GM21526 (cell line): ENCODE measurements around the gene METTL14.
A peak's percentile ranks its signal among the peaks of the same experiment; 100 is the strongest.
"Not testable (repeated sequence)": the region's sequence is repeated elsewhere in the genome, so short reads cannot be mapped to it uniquely, and the experiment has no call there.

Experiments
- ATAC-seq: cut with Tn5 transposase; IDR thresholded peaks from one replicate; pipeline ENCODE4 v1.9.1; 2021; ENCODE audit warnings: moderate library complexity; ENCODE audit not compliant: unreplicated experiment, low FRiP score

The METTL14 gene

DNA sequence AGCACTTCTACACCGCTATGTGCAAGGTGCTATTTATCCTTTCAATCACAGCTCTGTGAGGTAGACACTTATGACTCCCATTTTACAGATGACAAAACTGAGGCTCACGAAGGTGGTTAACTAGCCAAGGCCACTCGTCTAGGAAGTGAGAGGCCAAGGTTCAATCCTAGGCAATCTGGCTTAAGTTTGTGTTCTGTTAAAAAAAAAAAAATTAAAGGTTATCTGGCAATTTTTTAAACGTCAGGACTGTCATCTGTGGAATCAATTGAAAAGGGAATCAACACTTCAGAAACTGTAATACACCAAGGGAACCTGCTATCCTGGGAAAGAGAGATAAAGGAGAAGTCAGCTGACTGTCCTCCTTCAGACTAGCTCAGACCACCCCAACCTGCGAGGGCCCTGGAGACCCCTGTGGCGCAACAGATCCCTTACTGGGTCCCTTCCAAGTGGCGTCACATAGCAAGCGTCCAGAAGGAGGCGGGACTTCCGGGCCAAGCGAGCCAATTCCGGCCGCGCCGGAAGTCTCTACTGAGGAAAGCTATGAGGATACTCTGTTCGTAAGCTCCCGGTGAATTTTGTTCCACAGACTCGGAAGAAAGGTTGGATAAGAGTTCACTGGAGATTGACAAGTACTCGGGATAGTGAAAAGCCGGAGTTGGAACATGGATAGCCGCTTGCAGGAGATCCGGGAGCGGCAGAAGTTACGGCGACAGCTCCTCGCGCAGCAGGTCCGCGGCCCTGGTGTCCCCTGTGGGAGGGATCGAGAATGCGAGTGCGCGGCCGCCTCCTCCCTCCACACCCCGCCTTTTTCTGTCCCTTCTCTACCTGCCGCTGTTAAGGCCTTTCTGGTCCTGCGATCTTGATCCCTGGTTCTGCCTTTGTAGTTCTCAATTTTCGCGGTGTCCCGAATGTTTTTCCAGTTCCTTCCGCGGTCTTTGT is at the start of gene METTL14:
TSS of gene METTL14 (plus strand) at position 520 of the 939 bp plus-strand sequence. CDS start at position 663, 143 bp downstream.
- ATAC-seq: peak; percentile 99

DNA sequence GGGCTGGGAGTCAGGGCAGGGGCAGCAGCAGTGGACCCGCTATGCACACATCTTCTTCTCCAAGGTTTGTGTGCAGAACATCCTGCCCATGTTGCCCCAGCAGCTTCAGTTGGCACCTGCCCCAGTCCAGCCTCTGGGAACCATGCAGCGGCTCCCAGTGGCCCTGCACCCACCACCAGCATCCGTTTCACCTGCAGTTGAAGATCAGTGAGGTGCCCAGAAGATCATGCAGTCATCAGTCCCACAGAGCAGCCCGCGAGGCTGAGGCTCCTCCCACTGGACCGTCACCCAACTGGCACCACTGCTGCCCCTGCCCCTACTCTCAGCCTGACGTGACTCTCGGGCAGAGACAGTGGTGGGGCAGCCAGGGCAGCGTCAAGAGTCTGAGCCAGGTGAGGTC is 49.1 kb upstream of the METTL14 start:
- not testable (repeated sequence) for ATAC-seq

DNA sequence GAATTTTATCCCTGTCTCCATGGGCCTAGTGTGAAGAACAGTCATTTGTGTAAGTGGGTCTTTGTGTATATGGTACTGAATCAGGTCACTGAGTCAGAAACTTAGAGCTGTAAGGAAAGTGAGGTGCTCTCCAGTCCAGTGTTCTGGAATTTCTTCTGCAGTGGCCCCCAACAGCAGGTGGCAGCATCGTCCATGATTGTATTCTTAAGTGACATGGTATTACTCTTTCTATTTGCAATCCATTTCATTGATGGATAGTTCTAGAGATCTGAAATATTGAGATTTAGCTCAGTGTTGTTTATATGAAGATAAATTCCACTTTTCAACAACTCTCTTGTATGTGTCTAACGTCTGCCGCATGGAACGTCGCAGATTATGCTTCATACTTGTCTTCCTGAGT is 20.5 kb upstream of the METTL14 start:
- ATAC-seq: not testable (repeated sequence)

DNA sequence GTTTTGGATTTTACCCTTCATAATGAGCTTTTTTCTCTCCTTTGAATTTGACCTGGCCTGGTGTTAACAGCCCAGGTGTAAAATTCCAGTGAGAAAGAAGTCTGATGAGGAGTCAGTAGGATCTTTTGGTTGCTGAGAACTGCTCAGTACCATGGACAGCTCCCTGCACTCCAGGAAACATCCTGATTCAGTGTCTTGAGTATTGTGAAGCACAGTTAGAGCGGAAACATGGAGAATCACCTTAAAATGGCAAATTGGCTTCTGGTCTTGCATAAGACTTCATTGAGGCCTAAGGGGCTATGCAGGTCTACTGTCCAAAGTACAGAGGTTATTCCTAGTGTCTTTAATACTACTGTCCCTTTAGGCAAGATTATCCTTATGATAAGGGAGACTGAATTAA is 16.0 kb upstream of the METTL14 start:
- not testable (repeated sequence) for ATAC-seq

DNA sequence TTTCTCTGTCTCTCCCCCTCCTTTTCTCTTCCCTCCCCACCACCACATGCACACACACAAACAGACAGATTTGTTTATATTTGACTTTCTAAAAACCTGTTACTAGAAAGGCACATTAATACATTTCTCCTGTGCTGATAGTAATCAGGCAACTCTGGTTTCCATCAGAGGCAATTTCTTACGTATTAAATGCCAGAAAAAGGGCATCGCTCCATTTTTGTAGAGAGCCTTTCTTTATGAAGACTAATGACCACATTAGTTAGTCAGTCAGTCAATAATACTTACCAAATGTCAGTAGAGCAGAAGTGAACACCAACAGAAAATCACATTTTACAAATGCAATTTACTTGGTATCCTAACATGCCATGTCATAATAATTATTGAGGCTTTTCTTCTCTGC is 14.2 kb upstream of the METTL14 start:
- ATAC-seq: not testable (repeated sequence)

DNA sequence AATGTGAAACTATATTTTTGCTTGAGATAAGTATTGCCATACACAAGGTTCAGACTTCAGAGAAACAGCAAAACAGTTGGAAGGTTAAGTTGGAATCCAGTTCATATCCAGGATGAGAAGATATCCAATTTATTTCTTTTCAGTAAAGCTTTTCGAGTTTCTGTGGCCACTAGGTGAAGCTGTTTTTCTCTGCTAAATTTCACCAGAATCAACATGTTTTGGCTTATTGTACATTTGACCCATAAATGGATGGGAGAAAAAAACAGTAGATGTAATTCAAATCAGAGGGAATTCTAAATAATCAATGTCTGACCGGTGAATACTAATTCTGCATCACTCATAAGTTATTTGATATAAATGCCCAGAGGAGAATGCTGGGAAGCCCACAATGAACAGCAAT is 9.1 kb upstream of the METTL14 start:
- ATAC-seq: no peak

DNA sequence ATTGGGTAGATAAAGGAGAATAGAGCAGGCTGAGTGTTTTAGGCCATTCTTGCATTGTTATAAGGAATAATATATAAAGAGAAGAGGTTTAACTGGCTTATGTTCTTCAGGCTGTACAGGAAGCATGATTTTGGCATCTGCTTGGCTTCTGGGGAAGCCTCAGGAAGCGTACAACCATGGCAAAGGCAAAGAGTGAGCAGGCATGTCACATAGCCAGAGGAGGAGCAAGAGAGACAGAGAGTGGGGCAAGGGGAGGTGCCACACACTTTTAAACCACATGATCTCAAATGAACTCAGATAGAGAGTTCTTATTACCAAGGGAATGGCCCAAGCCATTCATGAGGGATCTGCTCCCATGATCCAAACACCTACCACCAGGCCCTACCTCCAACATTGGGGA is 4.4 kb upstream of the METTL14 start:
- ATAC-seq: no peak

DNA sequence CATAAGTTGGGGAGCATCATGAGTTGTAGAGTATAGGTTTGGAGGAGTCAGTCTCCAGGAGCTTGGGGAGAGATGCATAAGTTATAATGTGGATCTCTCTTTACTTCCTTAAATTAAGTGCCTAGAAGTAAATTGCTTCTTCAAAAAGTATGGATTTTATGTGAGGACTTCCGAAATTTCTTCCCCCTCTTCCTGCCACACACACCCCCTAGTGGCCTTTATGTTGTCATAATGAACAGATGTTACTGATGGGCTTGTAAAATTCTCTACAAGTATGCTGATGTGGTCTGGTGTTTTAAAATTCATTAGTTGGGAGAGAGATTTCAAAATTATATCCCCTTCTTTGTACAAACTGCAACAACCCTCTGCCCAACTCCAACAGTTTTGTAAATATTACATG is 2.3 kb upstream of the METTL14 start:
- ATAC-seq: no peak

DNA sequence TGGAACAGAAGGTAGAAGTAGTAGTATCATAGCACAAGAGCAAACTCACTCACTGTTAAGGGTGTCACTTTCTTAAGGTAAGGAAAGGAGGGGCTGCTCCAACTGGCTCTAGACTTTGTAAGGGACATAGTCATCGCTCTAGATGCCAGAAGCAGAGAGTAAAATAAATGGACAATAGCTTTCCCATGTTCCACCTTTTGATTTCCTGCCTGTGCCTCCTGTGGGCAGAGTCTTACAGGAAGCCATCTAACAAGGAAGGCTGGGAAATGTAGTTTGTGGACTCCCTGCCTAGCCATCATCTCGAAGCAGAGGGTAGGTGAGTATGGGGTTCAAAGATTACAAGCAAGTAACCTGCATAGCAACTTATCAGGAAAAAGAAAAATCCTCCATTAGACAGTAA is 1.7 kb upstream of the METTL14 start:
- ATAC-seq: no peak

DNA sequence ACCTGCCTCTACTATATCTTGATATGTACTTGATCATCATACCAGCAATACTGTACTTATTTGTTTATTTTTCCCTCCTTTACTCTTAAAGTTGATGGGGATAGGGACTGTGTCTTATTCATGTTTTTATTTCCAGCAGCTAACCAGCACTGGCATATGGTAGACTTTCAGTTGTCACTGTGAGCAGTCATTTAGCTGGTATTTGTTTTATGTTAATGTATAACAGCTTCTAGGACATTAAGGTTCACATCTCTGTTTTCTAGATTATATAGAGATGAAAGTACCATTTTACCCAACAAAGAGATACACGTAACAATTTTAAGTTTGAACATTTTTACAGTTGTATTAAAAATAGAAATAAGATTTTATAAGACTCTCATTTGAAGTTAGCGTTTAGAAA is 17.9 kb downstream of the METTL14 start:
- no peak for ATAC-seq

DNA sequence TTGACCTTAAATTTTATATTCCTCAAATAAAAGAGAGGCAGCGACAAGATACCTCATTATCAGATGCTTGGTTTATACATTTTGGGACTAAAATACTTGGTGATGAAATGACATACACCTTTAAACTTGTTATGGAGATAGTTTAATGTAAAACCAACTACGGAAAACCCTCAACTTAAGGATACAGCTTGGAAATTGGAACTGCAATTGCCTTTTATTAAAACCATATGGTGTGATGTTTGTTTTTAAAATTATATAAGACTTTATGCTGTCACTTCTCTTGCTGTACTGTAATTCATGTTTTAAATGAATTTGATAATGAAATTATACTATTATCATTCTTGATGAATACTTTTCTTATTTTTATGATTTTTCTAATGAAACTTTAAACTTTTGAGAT is 25.9 kb downstream of the METTL14 start:
- no peak for ATAC-seq

DNA sequence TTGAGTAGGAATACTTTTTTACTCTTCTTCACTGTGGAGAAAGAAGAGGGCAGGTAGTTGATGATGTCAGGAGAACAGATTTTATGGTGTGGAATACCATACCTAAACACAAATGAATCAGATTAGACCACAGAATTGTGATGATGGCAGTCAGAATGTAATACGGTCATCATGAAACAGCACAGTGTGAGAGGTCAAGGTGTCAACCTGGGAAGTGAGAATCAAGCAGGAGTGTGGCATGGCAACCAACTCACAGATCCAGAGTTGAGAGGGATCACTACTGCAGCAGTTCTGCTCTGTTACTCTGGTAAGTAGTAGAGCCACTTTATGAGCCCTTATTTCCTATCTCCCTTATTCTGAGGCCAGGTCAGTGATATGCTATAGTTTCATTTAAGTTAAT is 27.7 kb downstream of the METTL14 start:
- no peak for ATAC-seq

DNA sequence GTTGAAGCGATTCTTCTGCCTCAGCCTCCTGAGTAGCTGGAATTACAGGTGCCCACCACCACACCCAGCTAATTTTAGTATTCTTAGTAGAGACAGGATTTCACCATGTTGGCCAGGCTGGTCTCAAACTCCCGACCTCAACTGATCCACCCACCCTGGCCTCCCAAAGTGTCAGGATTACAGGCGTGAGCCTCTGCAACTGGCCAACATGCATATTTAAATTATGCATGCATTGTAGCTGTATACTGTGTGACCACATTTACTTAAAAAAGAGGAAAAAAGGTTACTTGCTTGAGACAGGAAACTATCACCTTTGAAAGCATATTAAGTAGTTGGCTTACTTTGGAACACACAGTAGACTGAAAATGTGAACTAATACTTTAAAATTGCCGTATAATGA is 29.5 kb downstream of the METTL14 start:
- ATAC-seq: no peak

DNA sequence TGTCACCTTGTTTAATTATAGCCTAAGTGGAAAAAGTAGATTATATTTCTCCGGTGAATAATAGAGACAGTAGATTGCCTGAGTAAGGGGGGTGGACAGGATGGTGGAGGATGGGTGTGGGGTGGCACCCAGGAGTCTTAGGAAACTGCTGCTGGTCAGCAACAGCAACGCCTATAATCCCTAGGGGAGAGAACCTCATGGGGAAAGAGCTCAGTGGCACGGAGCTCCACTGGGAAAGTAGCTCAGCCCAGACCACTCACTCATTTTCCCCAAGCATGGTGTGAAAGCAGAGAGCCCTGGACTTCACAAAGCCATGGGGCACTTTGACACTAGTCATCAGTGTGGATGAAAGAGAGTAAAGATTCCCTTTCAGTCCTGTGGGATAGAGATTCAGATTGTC is 31.1 kb downstream of the METTL14 start:
- ATAC-seq: no peak

DNA sequence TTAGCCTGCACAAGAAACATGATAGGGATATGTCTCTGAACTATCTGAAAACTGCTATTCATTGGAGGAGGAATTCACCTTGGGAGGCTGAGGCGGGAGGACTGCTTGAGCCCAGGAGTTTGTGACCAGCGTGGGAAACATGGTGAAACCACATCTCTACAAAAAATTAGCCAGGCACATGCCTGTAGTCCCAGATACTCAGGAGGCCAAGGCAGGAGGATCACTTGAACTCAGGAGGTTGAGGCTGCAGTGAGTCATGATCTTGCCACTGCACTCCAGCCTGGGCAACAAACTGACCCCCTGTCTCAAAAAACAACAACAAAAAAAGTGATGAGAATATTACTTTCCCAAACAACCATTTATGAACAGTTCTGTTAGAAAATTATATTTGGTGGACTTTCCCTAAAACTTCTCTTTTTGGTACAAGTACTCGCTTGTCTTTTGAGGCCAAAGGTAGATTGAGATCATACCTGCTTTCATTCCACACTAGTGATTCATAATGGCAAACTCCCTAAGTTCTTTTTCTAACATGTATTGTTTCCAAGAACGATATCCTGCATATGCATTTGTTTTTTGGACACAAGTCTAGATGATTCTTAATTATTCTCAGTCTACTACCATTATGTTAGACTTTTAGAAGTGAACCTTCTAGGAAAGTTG is 33.4 kb downstream of the METTL14 start:
- no peak for ATAC-seq

DNA sequence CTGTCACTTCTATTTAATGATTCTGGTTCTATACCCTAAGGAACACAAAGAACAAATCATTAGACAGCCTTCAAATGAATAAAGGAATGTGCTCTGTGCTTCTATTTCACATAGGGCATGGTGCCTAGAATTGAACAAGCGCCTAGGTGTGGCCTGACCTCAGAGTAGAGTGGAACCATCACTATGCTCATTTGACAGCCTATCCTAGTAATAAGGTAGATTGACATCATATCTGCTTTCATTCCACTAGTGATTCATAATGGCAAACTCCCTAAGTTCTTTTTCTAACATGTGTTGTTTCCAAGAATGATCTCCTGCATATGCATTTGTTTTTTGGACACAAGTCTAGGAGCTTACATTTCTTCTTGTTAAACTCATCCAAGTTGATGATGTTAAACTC is 36.6 kb downstream of the METTL14 start:
- no peak for ATAC-seq

DNA sequence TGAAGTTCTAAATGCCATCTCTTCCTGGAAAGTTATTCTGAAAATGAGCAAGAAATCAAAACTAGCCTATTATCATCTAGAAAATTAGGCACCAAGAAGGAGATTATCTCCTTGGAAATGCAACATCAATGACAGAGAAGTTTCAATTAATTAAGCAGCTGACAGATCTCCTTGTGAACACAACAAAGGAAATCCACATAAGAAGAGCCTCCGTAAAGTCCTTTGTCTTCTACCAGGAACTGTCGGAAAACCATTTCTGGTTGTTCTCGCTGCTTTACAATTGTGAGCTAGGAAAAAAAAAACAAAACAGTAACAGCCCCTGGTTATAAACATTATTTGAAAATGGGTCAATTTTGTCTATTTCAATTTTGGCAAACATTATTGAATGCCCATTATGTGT is 38.2 kb downstream of the METTL14 start:
- ATAC-seq: no peak

DNA sequence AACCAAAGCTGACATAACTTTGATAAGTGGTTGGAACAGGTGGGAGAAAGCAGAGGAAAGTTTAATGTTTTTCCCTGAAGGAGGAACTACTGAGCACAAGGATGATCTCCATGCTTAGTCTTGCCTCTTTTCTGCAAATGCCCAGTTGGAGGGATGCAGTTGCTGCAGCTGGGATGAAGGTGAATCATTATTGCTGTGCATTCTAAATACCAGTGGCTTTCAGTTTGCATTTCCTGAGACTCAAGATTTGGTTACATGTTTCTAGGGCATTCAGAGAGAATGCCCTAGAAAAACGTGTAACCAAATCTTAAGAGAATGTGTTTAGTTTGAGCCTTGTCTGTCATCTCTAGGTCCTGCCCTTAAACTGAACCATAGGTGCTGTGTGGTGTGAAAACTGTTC is 42.2 kb downstream of the METTL14 start:
- no peak for ATAC-seq

DNA sequence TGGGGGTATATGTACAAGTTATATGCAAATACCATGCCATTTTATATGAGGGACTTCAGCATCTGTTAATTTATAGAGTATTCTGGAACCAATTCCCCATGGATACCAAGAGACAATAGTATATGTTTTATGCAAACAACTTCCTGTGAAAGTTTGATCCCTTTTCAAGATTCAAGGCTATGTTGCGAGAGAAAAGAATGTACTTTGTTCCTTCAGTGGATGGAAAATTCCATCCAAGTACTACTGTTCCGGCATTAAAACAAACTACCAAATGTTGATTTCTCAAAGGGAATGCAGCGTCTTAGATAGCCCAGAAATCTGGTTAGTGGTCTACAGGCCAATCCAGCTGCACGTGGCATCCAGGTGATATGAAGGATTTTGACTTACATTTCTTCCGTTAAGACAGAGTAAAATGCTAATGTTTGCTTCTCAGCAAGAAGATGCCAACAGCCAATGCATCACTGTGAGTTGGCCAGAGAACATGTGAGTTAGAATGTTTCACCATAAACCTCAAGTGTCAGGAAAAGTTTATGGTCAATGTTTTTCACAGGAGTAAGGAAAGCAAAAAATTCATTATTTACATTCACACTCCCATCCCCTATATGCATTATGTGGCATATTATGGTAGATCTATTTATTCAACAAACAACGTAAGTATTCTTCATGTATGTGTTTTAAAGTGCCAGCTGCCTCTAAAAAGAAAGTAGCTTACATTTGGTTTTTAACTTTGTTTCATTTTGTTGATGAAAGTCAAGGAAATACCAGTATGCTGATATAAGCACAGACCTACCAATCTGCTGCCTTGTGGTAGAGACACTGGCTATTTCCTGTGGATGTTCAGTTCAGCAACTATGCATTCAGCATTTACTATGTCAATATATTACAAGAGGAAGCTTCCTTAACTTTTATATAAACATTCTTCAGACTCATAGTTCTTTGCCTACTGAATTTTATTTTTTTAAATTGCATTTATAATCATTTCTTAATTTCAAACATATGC is 44.4 kb downstream of the METTL14 start:
- no peak for ATAC-seq

DNA sequence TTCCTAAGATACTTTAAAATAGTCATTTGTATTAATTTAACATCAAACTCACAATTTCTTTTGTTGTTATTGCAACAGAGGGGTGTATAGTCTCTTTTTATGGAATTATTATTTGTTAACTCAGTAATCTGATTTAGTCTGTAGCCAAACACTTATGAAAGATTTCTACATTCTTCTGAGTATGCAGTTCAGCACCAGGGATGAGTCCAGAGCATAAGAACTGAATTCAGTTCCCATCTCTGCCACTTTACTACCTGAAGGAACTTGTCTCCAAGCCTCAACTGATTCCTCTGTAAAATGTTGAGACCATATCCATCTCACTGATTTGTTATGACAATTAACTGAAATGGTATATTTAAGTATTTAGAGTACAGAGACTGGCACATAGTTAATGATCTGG is 45.5 kb downstream of the METTL14 start:
- no peak for ATAC-seq
